Esophagus squamous epithelium (tissue), 5 donors: ENCODE data around the gene AFF3. TPM values are rescaled to one million over a fixed set of nuclear protein-coding genes. Genes with fewer than 3 reads are reported as not detected.

ENCODE experiments used
- DNase-seq: peaks from one replicate; lab custom pipeline; 2025; lab: John Stamatoyannopoulos, UW
- H3K27ac ChIP-seq, 4 donors: fragments of 200-600 bp; sonication (generic); one replicate each; pipeline ENCODE4 v1.5.1; 2016 to 2019; ENCODE audit warnings: mild to moderate bottlenecking in 1 of 4
- H3K27me3 ChIP-seq, 4 donors: fragments of 200-600 bp; sonication (generic); 1 replicate in 3 of 4; 2 replicates in 1 of 4; pipeline versions ENCODE4 v1.5.1 to v1.6.0; 2017 to 2021; ENCODE audit warnings: antibody characterized with exemption in 1 of 4
- H3K36me3 ChIP-seq, 3 donors: fragments of 200-600 bp; sonication (generic); one replicate each; pipeline ENCODE4 v1.5.1; 2016 to 2019
- H3K4me1 ChIP-seq, 3 donors: fragments of 200-600 bp; sonication (generic); one replicate each; pipeline ENCODE4 v1.5.1; 2017 to 2019
- H3K4me3 ChIP-seq, 4 donors: fragments of 200-600 bp; sonication (generic); 1 replicate in 3 of 4; 2 replicates in 1 of 4; pipeline ENCODE4 v1.5.1; 2016 to 2019; ENCODE audit warnings: mild to moderate bottlenecking in 2 of 4, moderate library complexity in 1 of 4
- H3K9me3 ChIP-seq, 3 donors: fragments of 200-600 bp; sonication (generic); one replicate each; pipeline ENCODE4 v1.5.1; 2016 to 2019
- CTCF ChIP-seq, 6 experiments: fragments of 450-650 bp in 4 of 6; fragments of 200-600 bp in 2 of 6; sonication (generic) in 2 of 6; IDR thresholded peaks; one replicate each; pipeline ENCODE4 v1.5.1; 2016 to 2019; ENCODE audit warnings: antibody characterized with exemption in 6 of 6, mild to moderate bottlenecking in 4 of 6, moderate library complexity in 4 of 6
- POLR2A ChIP-seq, 4 donors: fragments of 450-650 bp; IDR thresholded peaks; one replicate each; pipeline ENCODE4 v1.6.1; 2017; ENCODE audit warnings: antibody characterized with exemption in 4 of 4, mild to moderate bottlenecking in 4 of 4, moderate library complexity in 3 of 4
- whole genome bisulfite sequencing, 2 donors: methylation state at CpG; one replicate each; pipeline ENCODE4 v1.1.5; 2018; 5-methylcytosine and 5-hydroxymethylcytosine counted together
- intact Hi-C: fragments of 100-400 bp; cut with DNase I; formaldehyde crosslinking; loops from one replicate; pipeline ENCODE4 v1.15.0; 2022
- total RNA-seq, 4 donors: library from RNA; depleted of rRNA; stranded (reverse); fragments of >200 nt; gene quantifications; one replicate each; pipeline ENCODE4 v1.1.0, GENCODE V29; 2016
- donor health status: DM: yes; HTN: yes; CAD: no.

The AFF3 gene
- total RNA-seq, 4 donors from 2014 or later = 1.2 to 9.7 (median 3.8) TPM

GRCh38 chr2:99857372-99857771, 285.0 kb downstream of the AFF3 start:
- Histone ChIP-seq H3K4me3 (no peak overlapping the region), H3K36me3 (no peaks in the 10 kb centered on the region), H3K27me3 (no peaks in the 10 kb centered on the region), H3K27ac (no peak overlapping the region), H3K4me1 (peaks cover 0 to 9% (median 0%) of the 10 kb centered on the region in 3 donors), H3K9me3 (no peaks in the 10 kb centered on the region)
- DNase-seq = no peak
- TF ChIP-seq CTCF (IDR thresholded peaks at IDR 0.05) (no peak), POLR2A (IDR thresholded peaks at IDR 0.05) (no peak)
- 93 to 94% methylated on average over 1 of the region's 1 CpG for WGBS, 2 donors
- intact Hi-C loops = no loop called here

GRCh38 chr2:99856119-99856518, 286.3 kb downstream of the AFF3 start:
- intact Hi-C loops = no loop called here
- TF ChIP-seq POLR2A (IDR thresholded peaks at IDR 0.05) = no peak
- no peak for TF ChIP-seq CTCF (IDR thresholded peaks at IDR 0.05)
- DNase-seq = no peak
- Histone ChIP-seq H3K4me1 (peaks cover 0 to 3% (median 0%) of the 10 kb centered on the region in 3 donors), H3K27ac (no peak overlapping the region), H3K9me3 (no peaks in the 10 kb centered on the region), H3K4me3 (no peak overlapping the region), H3K36me3 (no peaks in the 10 kb centered on the region), H3K27me3 (no peaks in the 10 kb centered on the region)
- 78 to 86% methylated on average over 1 of the region's 1 CpG for WGBS, 2 donors

- DNase-seq = no peak
- intact Hi-C loops = no loop called here
- Histone ChIP-seq H3K27me3 (no peaks in the 10 kb centered on the region), H3K36me3 (no peaks in the 10 kb centered on the region), H3K4me1 (no peaks in the 10 kb centered on the region), H3K27ac (no peak overlapping the region), H3K9me3 (no peaks in the 10 kb centered on the region), H3K4me3 (no peak overlapping the region)
- TF ChIP-seq POLR2A (IDR thresholded peaks at IDR 0.05) = no peak
- no peak for TF ChIP-seq CTCF (IDR thresholded peaks at IDR 0.05)
- WGBS, 2 donors = 35 to 56% methylated on average over 5 of the region's 5 CpGs
Measured at GRCh38 chr2:99854236-99854852, 288.0 kb downstream of the AFF3 start.

- 76 to 87% methylated on average over 2 of the region's 2 CpGs for WGBS, 2 donors
- Histone ChIP-seq H3K4me1 (no peaks in the 10 kb centered on the region), H3K27ac (no peak overlapping the region), H3K4me3 (no peak overlapping the region), H3K27me3 (no peaks in the 10 kb centered on the region), H3K9me3 (no peaks in the 10 kb centered on the region), H3K36me3 (no peaks in the 10 kb centered on the region)
- DNase-seq = no peak
- intact Hi-C loops = no loop called here
- TF ChIP-seq CTCF (IDR thresholded peaks at IDR 0.05) = no peak
- no peak for TF ChIP-seq POLR2A (IDR thresholded peaks at IDR 0.05)
Measured at GRCh38 chr2:99852956-99853355, 289.4 kb downstream of the AFF3 start.

GRCh38 chr2:99852376-99852934, 289.9 kb downstream of the AFF3 start:
- WGBS, 2 donors = 72 to 85% methylated on average over 6 of the region's 6 CpGs

More at GRCh38 chr2:99852376-99852934, 289.9 kb downstream of the AFF3 start:
- TF ChIP-seq CTCF (IDR thresholded peaks at IDR 0.05) (no peak), POLR2A (IDR thresholded peaks at IDR 0.05) (no peak)
- H3K27me3 ChIP-seq = no peaks in the 10 kb centered on the region
- intact Hi-C loops = no loop called here
- DNase-seq = no peak
- H3K9me3 ChIP-seq = no peaks in the 10 kb centered on the region
- no peaks in the 10 kb centered on the region for H3K36me3 ChIP-seq
- H3K27ac ChIP-seq = no peak overlapping the region
- no peaks in the 10 kb centered on the region for H3K4me1 ChIP-seq
- no peak overlapping the region for H3K4me3 ChIP-seq
